NCI-H2081 (cell line): ENCODE measurements around the gene ZNF837.
"Not testable (repeated sequence)": the region's sequence is repeated elsewhere in the genome, so short reads cannot be mapped to it uniquely, and the experiment has no call there.

Experiments used
- DNase-seq, 2 experiments: peaks; one replicate each; lab custom pipeline; 2025; lab: John Stamatoyannopoulos, UW

ZNF837 gene

DNA sequence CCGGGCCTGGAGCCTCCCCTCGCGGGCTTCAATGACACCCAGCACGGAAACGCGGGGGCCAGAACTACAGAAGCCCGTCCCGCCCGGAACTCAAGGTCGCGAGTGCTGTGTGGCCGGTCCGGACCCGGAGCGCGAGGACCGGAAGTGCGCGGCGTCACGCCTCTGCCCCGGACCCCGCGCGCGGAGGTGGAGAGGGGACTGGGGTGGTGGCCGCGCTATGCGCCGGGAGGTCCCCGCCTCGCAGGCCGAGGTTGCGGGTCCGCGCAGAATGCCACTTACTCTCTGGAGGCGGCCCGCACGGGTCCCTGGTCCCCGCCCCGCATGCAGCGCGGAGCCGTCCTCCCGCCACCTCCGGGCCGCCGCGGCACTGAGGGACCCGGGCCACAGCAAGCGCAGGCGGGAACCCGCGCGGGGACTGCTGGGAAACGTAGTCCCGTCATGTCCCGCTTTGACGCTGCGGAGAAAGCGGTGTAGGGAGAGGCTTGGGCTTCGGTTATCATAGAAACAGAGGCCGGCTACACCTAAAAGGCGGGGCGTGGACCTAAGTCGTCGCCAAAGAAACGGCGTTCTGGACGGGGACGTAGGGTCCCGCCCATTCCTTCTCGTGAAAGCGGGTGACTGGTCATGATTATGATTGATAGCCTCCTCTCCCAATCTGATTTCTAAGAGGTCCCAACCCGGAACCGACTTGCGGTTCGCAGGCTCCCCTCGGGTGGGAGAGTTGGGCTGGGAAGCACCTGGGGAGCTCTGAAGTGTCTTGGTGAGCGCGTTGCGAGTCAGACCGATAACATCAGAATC is at the start of gene ZNF837:
TSS of gene ZNF837 (minus strand) at position 369 of the 798 bp plus-strand sequence. CDS start 11,698 bp downstream, outside the sequence.
- DNase-seq = peak; percentile 100

DNA sequence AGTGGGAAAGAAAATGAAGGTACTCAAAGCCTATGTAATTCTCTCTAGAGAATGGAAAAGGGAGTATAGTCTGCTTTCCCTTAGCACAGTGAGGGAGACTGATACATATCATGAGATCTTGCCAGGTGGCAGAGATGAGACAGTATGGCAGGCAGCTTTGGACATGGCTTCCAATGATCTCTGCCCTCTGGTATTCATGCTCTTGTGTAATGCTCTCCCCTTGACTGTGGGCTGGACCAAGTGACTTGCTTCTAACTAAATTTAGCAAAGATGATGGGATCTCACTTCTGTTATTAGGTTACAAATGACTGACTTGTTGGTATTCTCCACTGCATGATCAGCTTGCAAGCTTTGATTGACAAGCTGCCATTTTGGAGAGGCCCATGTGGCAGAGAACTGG is 48.9 kb upstream of the ZNF837 start:
- DNase-seq = no peak

DNA sequence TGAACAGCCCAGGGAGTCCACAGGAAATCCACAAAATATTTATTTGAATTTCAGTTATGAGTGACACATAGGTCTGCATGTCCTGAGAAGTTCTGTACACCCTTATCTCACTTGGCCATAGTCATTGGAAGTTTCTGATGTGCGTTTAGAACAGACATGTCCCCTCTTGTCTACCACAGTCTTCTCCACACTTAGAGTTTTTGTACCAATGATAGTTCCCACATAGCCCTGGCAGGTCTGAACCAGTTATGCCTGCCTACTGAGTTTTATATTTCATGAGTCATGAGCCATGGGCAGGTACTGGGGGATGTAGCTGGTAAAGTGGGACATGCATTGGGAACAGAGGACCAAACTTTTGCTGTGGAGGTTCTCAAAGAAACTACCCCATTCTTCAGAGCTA is 47.8 kb upstream of the ZNF837 start:
- DNase-seq = no peak

DNA sequence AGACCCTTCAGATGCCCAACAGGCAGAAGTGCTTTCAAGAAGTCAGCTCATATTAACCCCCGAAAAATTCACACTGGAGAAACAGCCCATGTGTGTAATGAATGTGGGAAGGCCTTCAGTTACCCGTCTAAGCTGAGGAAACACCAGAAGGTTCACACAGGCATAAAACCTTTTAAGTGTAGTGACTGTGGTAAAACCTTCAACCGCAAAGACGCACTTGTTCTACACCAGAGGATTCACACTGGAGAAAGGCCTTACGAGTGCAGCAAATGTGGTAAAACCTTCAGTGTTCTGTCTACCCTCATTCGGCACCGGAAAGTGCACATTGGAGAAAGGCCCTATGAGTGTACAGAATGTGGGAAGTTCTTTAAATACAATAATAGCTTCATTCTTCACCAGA is 36.2 kb upstream of the ZNF837 start:
- DNase-seq = no peak

GRCh38 chr19:58416604-58417003 is 35.8 kb upstream of the ZNF837 start:
- DNase-seq = no peak

DNA sequence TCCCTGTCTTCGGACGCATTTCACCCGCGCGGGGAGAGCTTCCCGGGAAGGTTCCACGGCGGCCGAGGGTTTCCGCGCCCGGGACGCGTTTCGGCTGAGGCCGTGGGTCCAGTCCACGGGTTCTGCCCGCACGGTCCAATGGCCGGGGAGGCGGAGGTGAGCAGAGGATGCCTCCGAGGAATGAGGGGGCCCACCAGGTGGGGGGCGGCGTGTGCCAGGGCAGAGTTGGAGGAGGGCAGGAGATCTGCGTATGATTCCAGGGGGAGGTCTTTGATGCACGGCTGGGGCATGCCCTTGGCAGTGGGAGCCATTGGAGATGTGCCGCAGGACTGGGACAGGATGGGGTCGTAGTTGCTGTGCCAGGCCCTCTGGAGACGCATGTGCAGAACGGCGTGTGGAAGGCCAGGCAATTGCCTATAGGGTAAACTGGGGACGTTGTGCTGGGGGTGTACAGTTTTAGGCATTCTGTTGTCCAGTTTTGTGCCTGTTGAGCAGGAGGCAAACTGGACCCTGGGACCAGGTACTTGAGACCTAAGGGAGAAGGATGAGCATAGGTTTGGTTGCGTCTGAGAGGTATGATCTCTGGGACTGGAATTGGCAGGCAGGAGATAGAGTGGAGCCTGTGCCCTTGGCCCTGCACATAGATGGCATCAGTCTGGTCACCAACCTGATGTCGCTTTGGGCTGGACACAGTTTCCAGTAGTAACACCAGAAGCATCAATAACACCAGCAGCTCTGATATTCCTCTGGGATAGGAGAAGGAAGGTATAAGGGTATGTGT is 28.4 kb upstream of the ZNF837 start:
- peak in 1 of 2 experiments; percentile 40 for DNase-seq

DNA sequence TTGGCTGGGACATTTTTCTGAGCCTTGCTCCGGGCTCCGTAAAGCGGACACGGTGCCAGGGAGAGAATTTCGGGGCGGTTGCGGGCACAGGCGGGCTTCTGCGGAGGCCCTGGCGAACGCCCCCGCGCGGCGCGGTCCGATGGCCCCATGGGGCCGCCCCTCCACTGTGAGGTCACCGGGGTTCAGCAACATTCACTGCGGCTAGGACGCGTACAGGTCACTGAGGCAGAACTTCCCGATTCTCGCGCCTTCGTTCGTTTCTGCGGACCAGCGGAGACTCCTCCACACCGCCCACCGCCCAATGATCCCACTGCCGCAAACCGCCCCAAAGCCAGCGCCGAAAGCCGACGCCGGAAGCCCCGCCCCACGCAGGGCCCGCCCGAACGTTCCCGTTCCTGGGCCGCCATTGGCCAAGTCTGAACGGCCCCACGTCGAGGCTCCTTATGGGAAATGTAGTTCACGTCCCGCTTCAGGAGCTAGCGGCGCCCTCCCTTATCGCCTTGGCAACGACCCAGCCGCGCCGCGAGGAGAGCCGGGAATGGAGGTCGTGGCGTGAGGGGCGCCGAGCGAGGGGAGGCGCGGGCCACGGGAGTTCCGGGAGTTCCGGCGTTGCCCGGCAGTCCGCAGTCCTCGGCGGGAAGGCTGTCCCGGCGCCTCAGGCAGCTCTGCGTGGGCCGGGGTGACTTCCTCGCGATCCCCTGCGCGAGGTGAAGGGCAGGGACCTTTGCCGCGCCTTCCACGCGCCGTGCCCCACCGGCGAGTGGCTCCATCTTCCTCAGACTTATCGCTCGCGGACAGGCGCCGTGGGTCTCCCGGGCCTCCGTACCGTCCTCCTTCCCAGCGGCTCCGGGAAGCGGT is 27.6 kb upstream of the ZNF837 start, which contains the start of gene ZNF584:
TSS of gene ZNF584 (plus strand) at position 498 of the 858 bp plus-strand sequence. CDS start 499 bp downstream, outside the sequence.
- DNase-seq = peak; percentile 95 to 96

- DNase-seq = no peak
These were observed 26.9 kb upstream of the ZNF837 start for GRCh38 chr19:58407658-58408151.

DNA sequence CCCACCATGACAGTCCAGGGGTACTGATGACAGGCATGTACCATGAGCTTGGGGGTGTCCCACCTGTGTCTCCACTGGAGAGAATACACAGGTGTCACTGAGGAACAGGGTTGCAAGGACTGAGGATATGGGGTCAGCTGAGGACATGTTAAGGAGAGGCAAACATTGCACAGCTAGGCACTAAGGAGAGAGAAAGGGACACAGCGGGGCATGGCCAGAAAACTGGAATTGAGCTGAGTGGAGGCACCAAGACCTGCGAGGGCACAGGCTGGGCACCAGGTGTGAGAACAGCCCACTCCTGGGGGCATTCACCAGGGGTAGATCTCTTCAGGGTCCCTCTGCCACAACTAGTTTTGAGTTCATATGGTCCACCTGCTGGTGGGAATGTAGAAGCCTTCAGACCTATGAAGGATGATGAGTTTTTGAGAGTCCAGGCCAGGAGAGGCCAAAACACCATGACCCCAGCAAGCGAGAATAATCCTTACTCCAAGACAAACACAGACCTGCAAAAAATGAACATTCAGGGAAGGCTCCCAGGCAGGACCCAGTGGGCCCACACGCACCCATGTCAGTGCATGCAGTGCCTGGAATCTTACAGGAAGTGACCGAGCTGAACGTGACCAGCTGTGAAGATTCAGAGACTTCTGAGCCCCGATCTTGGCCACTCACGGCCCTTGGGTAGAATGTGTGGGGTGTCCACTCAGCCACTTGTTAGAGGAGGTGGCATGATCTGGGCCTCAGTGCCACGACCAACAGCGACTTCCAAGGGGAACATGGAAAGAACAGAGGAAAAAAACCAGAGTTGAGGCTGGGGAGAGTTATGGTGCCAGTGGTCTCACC is 26.2 kb upstream of the ZNF837 start:
- no peak for DNase-seq

GRCh38 chr19:58403920-58404478 is 23.2 kb upstream of the ZNF837 start:
- DNase-seq = not testable (repeated sequence)

DNA sequence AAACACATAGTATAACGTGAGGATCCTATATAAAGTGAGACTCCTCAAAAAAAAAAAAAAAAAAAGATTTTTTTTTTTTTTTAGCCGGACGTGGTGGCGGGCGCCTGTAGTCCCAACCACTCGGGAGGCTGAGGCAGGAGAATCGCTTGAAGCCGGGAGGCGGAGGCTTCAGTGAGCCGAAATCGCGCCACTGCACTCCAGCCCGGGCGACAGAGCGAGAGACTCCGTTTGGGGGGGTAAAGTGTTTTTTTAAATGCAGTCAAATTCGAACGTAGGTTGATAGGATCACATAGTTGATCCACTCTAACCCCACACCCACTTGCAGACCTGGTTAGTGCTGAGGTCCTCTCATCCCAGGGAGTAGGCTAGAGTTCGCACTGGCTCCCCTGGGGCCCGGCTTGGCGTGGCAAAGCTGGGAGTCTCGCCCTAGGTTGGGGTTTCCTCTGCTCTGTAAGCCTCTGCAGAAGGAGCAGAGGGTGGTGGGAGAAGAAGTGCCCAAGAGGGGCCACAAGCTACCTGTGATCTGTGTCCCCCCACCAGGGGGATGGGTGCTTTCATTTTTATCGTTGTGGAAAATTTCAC is 21.1 kb upstream of the ZNF837 start:
- DNase-seq = no peak

DNA sequence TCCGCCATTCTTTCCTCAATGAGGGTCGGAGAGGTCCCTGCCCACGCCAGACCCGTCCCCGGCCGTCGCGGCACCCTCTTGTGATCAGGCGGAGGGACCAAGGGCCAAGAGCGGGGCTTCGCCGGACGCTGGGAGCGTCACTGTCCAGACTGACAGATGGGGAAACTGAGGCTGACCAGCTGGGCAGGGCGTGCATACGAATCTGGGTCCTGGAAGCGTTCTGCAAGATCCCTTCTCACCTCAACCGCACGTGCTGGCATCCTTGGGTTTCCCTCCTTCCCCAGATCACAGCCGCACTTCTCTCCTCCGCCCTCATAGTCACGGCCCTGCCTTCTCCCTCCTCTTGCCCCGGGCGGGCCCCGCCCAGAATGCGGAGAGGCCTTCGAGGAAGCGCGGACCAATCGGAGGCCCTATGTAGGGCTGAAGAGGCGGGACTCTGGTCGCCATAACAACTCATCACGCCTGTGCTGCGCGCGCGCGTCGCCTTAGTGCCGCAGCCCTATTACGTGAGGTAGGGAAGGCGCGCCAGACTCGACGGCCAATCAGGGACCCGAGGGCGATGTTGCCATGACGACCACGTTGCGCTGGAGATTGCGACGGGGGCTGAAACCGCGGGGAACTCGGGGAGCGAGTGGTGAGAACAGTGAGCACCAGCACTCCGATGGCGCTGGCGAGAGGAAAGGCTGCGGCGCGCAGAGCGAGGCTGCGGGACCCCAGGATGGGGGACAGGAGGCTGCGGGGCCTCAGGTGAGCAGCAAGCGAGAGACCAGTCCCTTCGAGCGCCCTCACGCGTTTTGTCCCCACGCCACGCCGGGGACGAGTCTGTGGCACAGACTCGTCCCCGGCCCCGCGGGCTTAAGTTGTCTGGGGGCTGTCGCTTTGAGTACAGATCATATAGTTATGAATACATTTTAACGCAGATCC is 20.3 kb upstream of the ZNF837 start:
- peak; percentile 99 for DNase-seq

GRCh38 chr19:58400316-58400915 is 19.6 kb upstream of the ZNF837 start:
- peak; percentile 62 to 76 for DNase-seq

- DNase-seq = no peak
These were observed 19.1 kb upstream of the ZNF837 start for GRCh38 chr19:58399903-58400302.

GRCh38 chr19:58398545-58398944 is 17.7 kb upstream of the ZNF837 start:
- DNase-seq = no peak

GRCh38 chr19:58398087-58398486 is 17.3 kb upstream of the ZNF837 start:
- no peak for DNase-seq

DNA sequence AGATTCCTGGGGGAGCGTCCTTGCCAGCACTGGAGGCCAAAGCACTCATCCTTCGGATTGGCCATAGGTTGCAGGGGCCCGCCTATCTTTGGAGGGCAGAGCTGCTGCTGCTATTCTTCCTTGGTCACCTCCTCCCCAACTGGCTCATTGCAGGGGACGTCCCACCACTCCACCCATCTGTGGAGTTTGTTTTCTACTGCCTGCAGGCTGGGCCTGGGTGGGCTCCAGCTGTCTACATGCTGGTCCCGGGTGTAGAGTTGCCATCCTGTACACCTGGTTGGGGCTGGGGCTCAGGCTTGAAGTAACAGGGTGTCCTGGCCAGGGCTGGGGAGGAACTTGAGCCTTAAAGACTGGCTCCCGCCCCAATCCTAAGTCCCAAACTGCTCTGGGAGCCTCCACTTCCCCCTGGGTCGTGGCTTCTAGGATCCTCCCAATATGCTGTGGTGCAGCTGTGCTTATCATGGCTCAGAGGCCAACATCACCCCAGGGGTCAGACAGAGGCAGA is 16.8 kb upstream of the ZNF837 start:
- no peak for DNase-seq
